ENCODE data around the gene GJA4. TPM values are rescaled to one million over a fixed set of nuclear protein-coding genes. Genes with fewer than 3 reads are reported as not detected.

Gene GJA4
- total and polyA plus RNA-seq, 2 experiments from 2014 or later, result 2.5 to 3.7 TPM

DNA sequence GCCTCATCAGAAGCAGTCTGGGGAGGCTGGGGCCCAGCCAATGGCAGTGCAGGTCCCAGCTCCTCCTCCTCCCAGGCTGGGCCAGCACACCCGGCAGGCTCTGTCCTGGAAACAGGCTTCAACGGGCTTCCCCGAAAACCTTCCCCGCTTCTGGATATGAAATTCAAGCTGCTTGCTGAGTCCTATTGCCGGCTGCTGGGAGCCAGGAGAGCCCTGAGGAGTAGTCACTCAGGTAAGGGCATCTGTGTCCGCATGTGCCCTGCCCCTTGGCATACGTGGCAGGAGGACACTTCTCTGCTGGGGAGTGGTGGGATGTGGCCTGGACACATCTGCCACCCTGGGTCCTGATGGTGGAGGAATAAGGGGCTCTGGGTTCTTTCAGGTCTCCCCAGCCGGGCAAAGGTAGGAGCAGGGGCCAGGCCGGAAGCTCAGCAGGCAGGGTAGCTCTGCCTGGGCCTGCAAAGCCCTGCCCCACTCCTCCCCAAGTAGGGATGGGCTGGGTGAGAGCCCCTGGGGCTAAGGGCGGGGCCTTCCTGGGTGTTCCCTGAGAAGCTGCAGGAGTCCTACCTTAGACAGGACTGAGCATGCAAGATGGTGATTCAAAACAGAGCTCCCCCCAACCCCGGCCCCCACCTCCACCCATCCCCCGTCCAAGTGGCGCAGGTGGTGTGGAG is 37.7 kb upstream of the GJA4 start, which contains the start of gene GJB5:
GJB5 (plus strand) TSS at position 84 of the 674 bp plus-strand sequence. CDS start 2,284 bp downstream, outside the sequence.
- no peak within 1 kb of the TSS for H3K4me2 ChIP-seq
- H3K36me3 ChIP-seq (replicated peaks; ENCODE audit: insufficient read depth, low read depth), result no peaks in the 10 kb centered on the region
- no peak within 1 kb of the TSS for H3K4me3 ChIP-seq
- DNase-seq (ENCODE audit: low spot score), result no peak
- H3K27me3 ChIP-seq, result no peaks in the 10 kb centered on the region
- no peak within 1 kb of the TSS for H3K27ac ChIP-seq
- H3K9me3 ChIP-seq (ENCODE audit: low read depth), result no peaks in the 10 kb centered on the region
- no peaks in the 10 kb centered on the region for H4K20me1 ChIP-seq (ENCODE audit: insufficient read depth, poor library complexity, severe bottlenecking)
- TF ChIP-seq, protein P1, sequence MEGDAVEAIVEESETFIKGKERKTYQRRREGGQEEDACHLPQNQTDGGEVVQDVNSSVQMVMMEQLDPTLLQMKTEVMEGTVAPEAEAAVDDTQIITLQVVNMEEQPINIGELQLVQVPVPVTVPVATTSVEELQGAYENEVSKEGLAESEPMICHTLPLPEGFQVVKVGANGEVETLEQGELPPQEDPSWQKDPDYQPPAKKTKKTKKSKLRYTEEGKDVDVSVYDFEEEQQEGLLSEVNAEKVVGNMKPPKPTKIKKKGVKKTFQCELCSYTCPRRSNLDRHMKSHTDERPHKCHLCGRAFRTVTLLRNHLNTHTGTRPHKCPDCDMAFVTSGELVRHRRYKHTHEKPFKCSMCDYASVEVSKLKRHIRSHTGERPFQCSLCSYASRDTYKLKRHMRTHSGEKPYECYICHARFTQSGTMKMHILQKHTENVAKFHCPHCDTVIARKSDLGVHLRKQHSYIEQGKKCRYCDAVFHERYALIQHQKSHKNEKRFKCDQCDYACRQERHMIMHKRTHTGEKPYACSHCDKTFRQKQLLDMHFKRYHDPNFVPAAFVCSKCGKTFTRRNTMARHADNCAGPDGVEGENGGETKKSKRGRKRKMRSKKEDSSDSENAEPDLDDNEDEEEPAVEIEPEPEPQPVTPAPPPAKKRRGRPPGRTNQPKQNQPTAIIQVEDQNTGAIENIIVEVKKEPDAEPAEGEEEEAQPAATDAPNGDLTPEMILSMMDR (IDR thresholded peaks at IDR 0.05; ENCODE audit: poor library complexity), result no peak
- TF ChIP-seq EZH2phosphoT487 (IDR thresholded peaks at IDR 0.05; ENCODE audit: low read depth, severe bottlenecking, unreplicated experiment), result no peak
- TF ChIP-seq EZH2 (IDR thresholded peaks at IDR 0.05; ENCODE audit: borderline replicate concordance), result no peak
- no peaks in the 10 kb centered on the region for H3K79me2 ChIP-seq
- H3K9me2 ChIP-seq (replicated peaks; ENCODE audit: insufficient read depth), result no peaks in the 10 kb centered on the region
- H2AFZ ChIP-seq, result no peak within 1 kb of the TSS
- H3K4me1 ChIP-seq (ENCODE audit: insufficient read depth), result peaks cover 11% of the 10 kb centered on the region
- WGBS (ENCODE audit: low lambda C conversion rate, missing lambda C conversion rate), result 75% methylated on average over 11 of the region's 13 CpGs

DNA sequence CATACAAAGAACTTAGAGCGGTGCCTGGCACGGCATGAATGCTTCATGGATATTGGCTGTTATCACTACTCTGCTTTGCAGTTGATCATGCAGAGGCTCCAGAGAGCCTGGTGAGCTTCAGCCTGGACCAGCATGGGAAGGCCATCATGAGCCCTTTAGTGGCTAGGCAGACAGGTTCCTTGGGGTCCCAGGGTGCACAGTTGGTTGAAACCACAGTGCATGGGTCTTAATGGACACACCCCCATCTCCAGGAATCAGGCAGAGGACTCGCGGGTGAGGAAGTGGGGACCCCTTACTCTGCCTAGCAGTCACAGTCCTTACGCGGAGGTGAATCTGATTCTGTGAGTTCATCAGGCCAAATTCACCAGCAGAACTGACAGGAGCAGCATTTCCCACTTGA is 36.8 kb upstream of the GJA4 start:
- no peaks in the 10 kb centered on the region for H3K9me3 ChIP-seq (ENCODE audit: low read depth)
- H3K9me2 ChIP-seq (replicated peaks; ENCODE audit: insufficient read depth), result no peaks in the 10 kb centered on the region
- TF ChIP-seq EZH2phosphoT487 (IDR thresholded peaks at IDR 0.05; ENCODE audit: low read depth, severe bottlenecking, unreplicated experiment), result no peak
- TF ChIP-seq, protein P1 (IDR thresholded peaks at IDR 0.05; ENCODE audit: poor library complexity), result no peak
- no peak for DNase-seq (ENCODE audit: low spot score)
- peaks cover 11% of the 10 kb centered on the region for H3K4me1 ChIP-seq (ENCODE audit: insufficient read depth)
- no peak overlapping the region for H2AFZ ChIP-seq
- H3K27ac ChIP-seq, result no peak overlapping the region
- no peak overlapping the region for H3K4me3 ChIP-seq
- H4K20me1 ChIP-seq (ENCODE audit: insufficient read depth, poor library complexity, severe bottlenecking), result no peaks in the 10 kb centered on the region
- WGBS (ENCODE audit: low lambda C conversion rate, missing lambda C conversion rate), result 93% methylated on average over 6 of the region's 6 CpGs
- H3K27me3 ChIP-seq, result no peaks in the 10 kb centered on the region
- H3K36me3 ChIP-seq (replicated peaks; ENCODE audit: insufficient read depth, low read depth), result no peaks in the 10 kb centered on the region
- H3K4me2 ChIP-seq, result no peak overlapping the region
- no peaks in the 10 kb centered on the region for H3K79me2 ChIP-seq

DNA sequence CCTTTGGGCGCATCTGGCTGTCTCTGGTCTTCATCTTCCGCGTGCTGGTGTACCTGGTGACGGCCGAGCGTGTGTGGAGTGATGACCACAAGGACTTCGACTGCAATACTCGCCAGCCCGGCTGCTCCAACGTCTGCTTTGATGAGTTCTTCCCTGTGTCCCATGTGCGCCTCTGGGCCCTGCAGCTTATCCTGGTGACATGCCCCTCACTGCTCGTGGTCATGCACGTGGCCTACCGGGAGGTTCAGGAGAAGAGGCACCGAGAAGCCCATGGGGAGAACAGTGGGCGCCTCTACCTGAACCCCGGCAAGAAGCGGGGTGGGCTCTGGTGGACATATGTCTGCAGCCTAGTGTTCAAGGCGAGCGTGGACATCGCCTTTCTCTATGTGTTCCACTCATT is 35.4 kb upstream of the GJA4 start:
- no peaks in the 10 kb centered on the region for H4K20me1 ChIP-seq (ENCODE audit: insufficient read depth, poor library complexity, severe bottlenecking)
- H3K4me2 ChIP-seq, result no peak overlapping the region
- WGBS (ENCODE audit: low lambda C conversion rate, missing lambda C conversion rate), result 94% methylated on average over 21 of the region's 21 CpGs
- peaks cover 11% of the 10 kb centered on the region for H3K4me1 ChIP-seq (ENCODE audit: insufficient read depth)
- TF ChIP-seq EZH2phosphoT487 (IDR thresholded peaks at IDR 0.05; ENCODE audit: low read depth, severe bottlenecking, unreplicated experiment) (no peak), EZH2 (IDR thresholded peaks at IDR 0.05; ENCODE audit: borderline replicate concordance) (no peak)
- TF ChIP-seq, protein P1 (IDR thresholded peaks at IDR 0.05; ENCODE audit: poor library complexity), result no peak
- H2AFZ ChIP-seq, result no peak overlapping the region
- no peaks in the 10 kb centered on the region for H3K36me3 ChIP-seq (replicated peaks; ENCODE audit: insufficient read depth, low read depth)
- H3K4me3 ChIP-seq, result no peak overlapping the region
- no peaks in the 10 kb centered on the region for H3K9me3 ChIP-seq (ENCODE audit: low read depth)
- H3K9me2 ChIP-seq (replicated peaks; ENCODE audit: insufficient read depth), result no peaks in the 10 kb centered on the region
- no peaks in the 10 kb centered on the region for H3K79me2 ChIP-seq
- no peak for DNase-seq (ENCODE audit: low spot score)
- no peak overlapping the region for H3K27ac ChIP-seq
- H3K27me3 ChIP-seq, result no peaks in the 10 kb centered on the region
